Right forelimb (tissue), 1 donor: ENCODE data around the gene KRTAP2-1.
"Not testable (repeated sequence)": the region's sequence is repeated elsewhere in the genome, so short reads cannot be mapped to it uniquely, and the experiment has no call there.

Experiments
- DNase-seq: peaks from one replicate; pipeline ENCODE4 v3.0.0-alpha.2; 2018

Gene KRTAP2-1

GRCh38 chr17:41010441-41010840, 36.7 kb downstream of the KRTAP2-1 start:
- no peak for DNase-seq

DNA sequence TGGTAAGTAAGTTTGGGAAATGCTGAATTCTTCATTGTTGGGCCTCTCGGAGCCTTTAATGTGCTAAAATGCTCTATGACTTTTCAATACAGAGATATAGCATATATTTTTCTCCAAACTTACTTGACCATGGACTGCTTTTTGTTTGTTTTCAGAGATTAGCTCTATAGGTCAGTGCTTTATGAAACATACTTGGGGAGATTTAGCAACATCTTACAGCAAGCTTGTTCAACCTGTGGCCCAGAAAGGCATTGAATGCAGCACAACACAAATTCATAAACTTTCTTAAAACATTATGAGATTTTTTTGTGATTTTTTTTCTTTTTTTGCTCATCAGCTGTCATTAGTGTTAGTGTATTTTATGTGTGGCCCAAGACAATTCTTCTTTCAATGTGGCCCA, 37.2 kb downstream of the KRTAP2-1 start:
- DNase-seq, result no peak

- no peak for DNase-seq
These were observed 37.8 kb downstream of the KRTAP2-1 start for GRCh38 chr17:41009301-41009760.

DNA sequence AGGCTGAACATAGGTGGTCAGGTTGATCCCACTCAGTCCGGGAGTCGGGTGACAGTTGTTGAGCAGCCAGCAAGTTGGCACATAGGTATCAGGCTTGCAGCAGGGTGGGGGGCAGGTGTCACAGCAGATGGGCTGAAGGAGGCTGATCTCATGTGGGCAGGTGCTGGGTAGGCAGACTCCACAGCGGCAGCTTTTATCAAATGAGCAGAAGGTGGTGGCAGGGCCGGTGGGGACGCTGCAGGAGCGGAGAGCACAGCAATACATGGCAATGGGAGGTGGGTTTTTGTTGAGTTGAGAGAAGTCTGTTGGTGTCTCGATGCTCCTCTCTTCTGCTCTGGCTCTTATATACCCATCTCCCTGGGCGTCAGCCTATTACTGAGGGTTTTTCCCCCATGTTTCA, 38.3 kb downstream of the KRTAP2-1 start, which contains the start of gene KRTAP3-1:
Gene KRTAP3-1 (minus strand): TSS at position 318 of the 400 bp plus-strand sequence. CDS start 54 bp downstream, at position 264.
- DNase-seq, result no peak

DNA sequence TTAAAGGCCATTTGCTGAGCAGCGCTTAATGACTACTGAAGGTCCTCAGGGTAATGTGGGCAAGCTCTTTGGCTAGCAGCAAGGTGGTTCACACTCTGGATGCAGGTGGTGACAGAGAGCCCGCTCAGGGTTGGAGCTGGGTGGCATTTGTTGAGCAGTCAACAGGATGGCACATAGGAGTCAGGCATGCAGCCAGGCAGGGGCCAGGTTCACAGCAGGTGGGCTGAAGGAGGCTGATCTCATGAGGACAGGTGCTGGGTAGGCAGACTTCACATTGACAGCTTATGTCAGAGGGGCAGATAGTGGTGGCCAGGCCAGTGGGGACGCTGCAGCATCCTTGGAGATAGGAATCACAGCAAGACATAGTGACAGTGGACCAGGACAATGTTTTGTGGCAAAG, 42.7 kb downstream of the KRTAP2-1 start:
- no peak for DNase-seq

DNA sequence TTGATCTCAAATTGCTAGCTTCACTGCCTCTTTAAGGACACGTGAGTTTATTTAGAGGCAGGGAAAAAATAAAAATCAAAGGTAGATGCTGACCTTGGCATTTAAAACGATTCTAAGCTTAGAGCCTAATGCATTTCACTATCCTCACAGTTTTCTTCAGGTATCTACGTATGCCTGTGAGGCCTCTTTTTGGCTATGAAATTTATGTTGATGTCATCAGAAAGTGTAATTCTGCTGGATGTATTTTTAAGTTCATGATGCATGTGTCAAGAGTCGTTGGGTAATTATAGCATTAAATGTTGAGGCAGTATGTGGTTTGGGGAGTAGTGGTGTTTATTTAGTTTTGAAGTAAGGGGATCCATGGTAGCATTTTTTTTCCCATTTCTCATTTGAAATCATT, 43.2 kb downstream of the KRTAP2-1 start:
- DNase-seq, result no peak

DNA sequence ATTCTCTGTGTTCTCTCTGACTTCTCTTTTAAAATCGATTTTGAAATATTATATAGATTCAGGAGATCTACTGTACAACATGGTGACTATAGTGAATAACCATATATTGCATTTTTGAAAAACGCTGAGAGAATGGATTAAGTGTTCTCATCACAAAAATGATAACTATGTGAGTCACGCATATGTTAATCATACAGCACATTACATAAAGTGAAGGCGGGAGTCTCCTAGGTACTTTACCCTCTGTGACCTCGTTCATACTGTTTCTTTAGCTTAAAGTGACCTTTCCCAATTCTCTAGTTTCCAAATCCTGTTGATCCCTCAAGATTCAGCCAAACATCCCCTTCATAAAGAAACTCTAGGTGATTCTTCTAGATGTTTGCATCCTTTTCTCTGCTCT, 44.3 kb downstream of the KRTAP2-1 start:
- no peak for DNase-seq

GRCh38 chr17:41001795-41002194, 45.3 kb downstream of the KRTAP2-1 start:
- DNase-seq, result no peak

- not testable (repeated sequence) for DNase-seq
These were observed 47.6 kb downstream of the KRTAP2-1 start, which contains the start of gene KRTAP3-2 for GRCh38 chr17:40999563-40999962. KRTAP3-2 (minus strand) TSS chr17:40999906; CDS start chr17:40999853, 53 bp downstream.

DNA sequence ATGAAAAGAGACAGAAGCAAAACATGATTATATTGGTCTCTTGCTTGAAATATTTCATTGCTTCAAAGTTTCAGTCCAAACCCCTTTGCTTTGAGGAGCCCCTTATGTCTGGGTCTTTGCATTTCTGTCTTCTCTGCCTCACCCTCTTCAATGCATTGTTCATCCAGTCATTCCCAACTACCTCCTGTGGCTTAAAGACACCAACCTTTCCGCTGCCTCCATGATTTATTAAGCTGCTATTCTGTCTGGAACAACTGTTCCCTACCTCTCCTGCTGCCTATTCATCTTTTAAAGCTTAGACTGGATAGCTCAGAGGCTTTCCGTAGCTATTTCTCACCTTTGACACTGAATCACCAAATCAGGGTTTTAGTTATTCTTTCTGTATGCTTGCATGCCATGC, 49.8 kb downstream of the KRTAP2-1 start:
- DNase-seq, result no peak

DNA sequence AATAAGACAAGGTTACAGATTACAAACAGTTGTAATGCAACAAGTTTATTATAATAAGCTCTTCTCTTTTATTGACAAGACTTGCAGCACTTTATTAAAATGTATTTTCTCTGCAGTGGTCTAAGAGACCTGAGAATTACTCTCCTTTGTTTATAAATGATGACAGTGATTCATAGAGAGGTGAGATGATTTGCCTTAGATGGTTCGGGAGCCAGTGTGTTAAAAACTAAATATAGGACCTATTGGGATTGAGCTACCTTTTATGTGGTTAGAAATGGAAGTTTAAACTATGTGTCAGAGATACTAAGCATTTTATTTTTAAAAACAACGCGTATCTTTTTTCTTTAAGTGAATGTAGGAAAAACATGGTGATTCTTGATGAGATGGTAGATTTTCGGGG, 50.3 kb downstream of the KRTAP2-1 start:
- DNase-seq, result no peak
